ENCODE data around the gene ZNF320. TPM values are rescaled to one million over a fixed set of nuclear protein-coding genes. Genes with fewer than 3 reads are reported as not detected.
"Not testable (repeated sequence)": the region's sequence is repeated elsewhere in the genome, so short reads cannot be mapped to it uniquely, and the experiment has no call there.

Gene ZNF320
- total RNA-seq, result 10 to 100 TPM in 3 of 6 donors, 1 to 10 TPM in 3; 3.6 to 41.9 (median 10.1) TPM

GRCh38 chr19:52897138-52897935 lies at the start of gene ZNF320:
ZNF320 (minus strand) TSS chr19:52897635; CDS start chr19:52890255, 7,380 bp downstream.
- 2% methylated on average over 49 to 55 of the region's 56 CpGs for whole genome bisulfite sequencing, 2 donors
- H3K27ac ChIP-seq, result peak within 1 kb of the TSS; percentile 82 to 89 (median 84)
- peak; percentile 100 for ATAC-seq (ENCODE audit: low FRiP score in 2 of 2)

GRCh38 chr19:52946322-52947310 lies 49.2 kb upstream of the ZNF320 start:
- ATAC-seq (ENCODE audit: low FRiP score in 2 of 2) (peak; percentile 47 to 69), DNase-seq (peak in 1 of 2 donors; percentile 94)
- peaks cover 6 to 19% (median 17%) of the 10 kb centered on the region in 4 donors for H3K36me3 ChIP-seq
- H3K27ac ChIP-seq, result no peak overlapping the region
- H3K9me3 ChIP-seq, result peaks cover 34 to 67% (median 59%) of the 10 kb centered on the region in 4 donors
- TF ChIP-seq CTCF (IDR thresholded peaks at IDR 0.05) (no peak), EP300 (IDR thresholded peaks at IDR 0.05) (no peak), POLR2A (IDR thresholded peaks at IDR 0.05) (no peak), POLR2AphosphoS5 (IDR thresholded peaks at IDR 0.05) (no peak)
- H3K27me3 ChIP-seq, result no peaks in the 10 kb centered on the region
- peaks cover under 1 to 9% (median 5%) of the 10 kb centered on the region in 4 donors for H3K4me1 ChIP-seq
- 45 to 55% methylated on average over 28 to 35 of the region's 39 CpGs for WGBS, 2 donors
- H3K4me3 ChIP-seq, result no peak overlapping the region

More at GRCh38 chr19:52897138-52897935, at the start of gene ZNF320:
- peak within 1 kb of the TSS; percentile 43 to 77 (median 56) for H3K4me3 ChIP-seq
- H3K9me3 ChIP-seq, result no peaks in the 10 kb centered on the region
- no peak for TF ChIP-seq EP300 (IDR thresholded peaks at IDR 0.05)
- TF ChIP-seq CTCF (IDR thresholded peaks at IDR 0.05), result no peak
- peak in 3 of 4 donors; percentile 65 to 77 (median 73) for TF ChIP-seq POLR2A (IDR thresholded peaks at IDR 0.05)
- TF ChIP-seq POLR2AphosphoS5 (IDR thresholded peaks at IDR 0.05), result peak; percentile 84 to 89
- H3K36me3 ChIP-seq, result peaks cover 3 to 8% (median 5%) of the 10 kb centered on the region in 4 donors
- peaks cover 12 to 17% (median 15%) of the 10 kb centered on the region in 4 donors for H3K4me1 ChIP-seq
- peak; percentile 97 to 99 for DNase-seq
- no peaks in the 10 kb centered on the region for H3K27me3 ChIP-seq

GRCh38 chr19:52945652-52946321 lies 48.4 kb upstream of the ZNF320 start:
- peaks cover 29 to 59% (median 50%) of the 10 kb centered on the region in 4 donors for H3K9me3 ChIP-seq
- WGBS, 2 donors, result 63 to 65% methylated on average over 24 of the region's 24 CpGs
- H3K4me1 ChIP-seq, result peaks cover 5 to 12% (median 9%) of the 10 kb centered on the region in 4 donors
- H3K36me3 ChIP-seq, result peaks cover 0 to 10% (median 9%) of the 10 kb centered on the region in 4 donors
- H3K27me3 ChIP-seq, result no peaks in the 10 kb centered on the region
- no peak for TF ChIP-seq POLR2A (IDR thresholded peaks at IDR 0.05)
- TF ChIP-seq POLR2AphosphoS5 (IDR thresholded peaks at IDR 0.05), result no peak
- TF ChIP-seq CTCF (IDR thresholded peaks at IDR 0.05), result no peak
- no peak for TF ChIP-seq EP300 (IDR thresholded peaks at IDR 0.05)
- DNase-seq (peak in 1 of 2 donors; percentile 41), ATAC-seq (ENCODE audit: low FRiP score in 2 of 2) (no peak)
- peak overlapping the region in 2 of 4 donors; percentile 12 to 55 for H3K27ac ChIP-seq
- H3K4me3 ChIP-seq, result no peak overlapping the region

- 78 to 83% methylated on average over 17 of the region's 17 CpGs for WGBS, 2 donors
- peaks cover 20 to 50% (median 42%) of the 10 kb centered on the region in 4 donors for H3K9me3 ChIP-seq
- not testable (repeated sequence) for H3K36me3 ChIP-seq; H3K4me3 ChIP-seq; ATAC-seq (ENCODE audit: low FRiP score in 2 of 2); H3K27me3 ChIP-seq; DNase-seq
- peaks cover 5 to 12% (median 9%) of the 10 kb centered on the region in 4 donors for H3K4me1 ChIP-seq
- peak overlapping the region in 2 of 4 donors; percentile 34 to 55 for H3K27ac ChIP-seq
Observed at GRCh38 chr19:52944703-52945493, 47.5 kb upstream of the ZNF320 start.

All from upper lobe of left lung (tissue), 6 donors.